HUES64 (cell line): ENCODE measurements around the gene COL4A2.

Experiments
- H3K27ac ChIP-seq: 2 replicates; pipeline ENCODE4 v1.7.0; 2013; ENCODE audit warnings: low read depth, low read length, inconsistent platforms
- H3K27me3 ChIP-seq: 2 replicates; pipeline ENCODE4 v1.6.1; 2013; ENCODE audit warnings: mild to moderate bottlenecking, low read length; ENCODE audit not compliant: insufficient read depth
- H3K36me3 ChIP-seq: 2 replicates; pipeline ENCODE4 v1.6.1; 2013; ENCODE audit warnings: mild to moderate bottlenecking, low read length; ENCODE audit not compliant: insufficient read depth
- H3K4me1 ChIP-seq: 2 replicates; pipeline ENCODE4 v1.6.1; 2013; ENCODE audit warnings: mild to moderate bottlenecking, low read length, moderate library complexity; ENCODE audit not compliant: insufficient read depth
- H3K4me3 ChIP-seq: 2 replicates; pipeline ENCODE4 v1.5.1; 2013; ENCODE audit warnings: mild to moderate bottlenecking, low read length, moderate library complexity
- H3K9ac ChIP-seq: 2 replicates; pipeline ENCODE4 v1.6.1; 2013; ENCODE audit warnings: mild to moderate bottlenecking, low read depth, low read length
- H3K9me3 ChIP-seq: 2 replicates; pipeline ENCODE4 v1.6.1; 2013; ENCODE audit warnings: low read depth, low read length; ENCODE audit not compliant: insufficient read depth
- WGBS: fragments of 150-250, 120-280 bp; methylation state at CpG from one replicate; pipeline ENCODE4 v1.1.7; 2013; ENCODE audit warnings: missing lambda C conversion rate; 5-methylcytosine and 5-hydroxymethylcytosine counted together

The COL4A2 gene

GRCh38 chr13:110562036-110562597 is 255.0 kb downstream of the COL4A2 start:
- Histone ChIP-seq H3K27me3 (peaks cover 41% of the 10 kb centered on the region; the same call in 1 of the 2 replicates), H3K4me3 (peak overlapping the region; percentile 72), H3K27ac (peak overlapping the region; percentile 2; the same call in 1 of the 2 replicates), H3K9me3 (no peaks in the 10 kb centered on the region), H3K4me1 (peaks cover 24% of the 10 kb centered on the region), H3K9ac (peak overlapping the region; percentile 60), H3K36me3 (0 out of 2 replicates have a peak, but pooled peaks cover under 1% of the 10 kb centered on the region)
- 33% methylated on average over 23 of the region's 24 CpGs for WGBS
